Small intestine (tissue), 7 donors: ENCODE measurements around the gene SLC9C1. TPM values are rescaled to one million over a fixed set of nuclear protein-coding genes. Genes with fewer than 3 reads are reported as not detected.

Source experiments
- DNase-seq, 2 donors: peaks; one replicate each; pipeline versions ENCODE4 v3.0.0 to v3.0.0-alpha.2; 2013
- FAIRE-seq: peaks from 2 replicates; lab custom pipeline; 2012; peaks lifted over from hg19 to GRCh38; lab: Jason Lieb, UNC
- H3K27ac ChIP-seq, 3 donors: one replicate each; pipeline ENCODE4 v1.5.1; 2013; ENCODE audit warnings: low read length in 2 of 3, mild to moderate bottlenecking in 2 of 3, control low read depth in 1 of 3, inconsistent platforms in 1 of 3, low read depth in 1 of 3, moderate library complexity in 1 of 3
- H3K27me3 ChIP-seq, 3 donors: one replicate each; pipeline ENCODE4 v1.6.1; 2013; ENCODE audit warnings: low read length in 3 of 3, inconsistent platforms in 1 of 3; ENCODE audit not compliant: control insufficient read depth in 3 of 3, insufficient read depth in 3 of 3
- H3K36me3 ChIP-seq, 3 donors: one replicate each; pipeline ENCODE4 v1.6.1; 2013; ENCODE audit warnings: low read length in 3 of 3, inconsistent platforms in 1 of 3, low read depth in 1 of 3, mild to moderate bottlenecking in 1 of 3, moderate library complexity in 1 of 3; ENCODE audit not compliant: control insufficient read depth in 3 of 3, insufficient read depth in 2 of 3
- H3K4me1 ChIP-seq, 3 donors: one replicate each; pipeline ENCODE4 v1.6.1; 2013; ENCODE audit warnings: low read length in 2 of 3, inconsistent platforms in 1 of 3, low read depth in 1 of 3, mild to moderate bottlenecking in 1 of 3, moderate library complexity in 1 of 3; ENCODE audit not compliant: control insufficient read depth in 3 of 3, insufficient read depth in 2 of 3
- H3K4me3 ChIP-seq, 3 donors: one replicate each; pipeline ENCODE4 v1.5.1; 2013; ENCODE audit warnings: low read length in 3 of 3, control low read depth in 1 of 3, inconsistent platforms in 1 of 3, low read depth in 1 of 3, mild to moderate bottlenecking in 1 of 3, moderate library complexity in 1 of 3
- H3K9me3 ChIP-seq, 2 donors: one replicate each; pipeline ENCODE4 v1.6.1; 2013; ENCODE audit warnings: low read depth in 1 of 2, low read length in 1 of 2; ENCODE audit not compliant: control insufficient read depth in 2 of 2, insufficient read depth in 1 of 2
- WGBS, 3 donors: extraction: QIAGEN DNeasy Blood & Tissue Kit; methylation state at CpG; one replicate each; pipeline ENCODE4 v1.1.7; 2013; 5-methylcytosine and 5-hydroxymethylcytosine counted together
- polyA plus RNA-seq, 4 donors: library from polyadenylated mRNA; stranded (reverse) in 3 of 4; unstranded in 1 of 4; fragments of 200-250 nt in 3 of 4; fragments of 120-200 nt in 1 of 4; gene quantifications; one replicate each; pipeline versions ENCODE4 v1.2.1 to v1.2.3, GENCODE V29; 2013
- donor health status: healthy with polysubstance abuse.
- donor health status: control.
- donor health status: control.
- donor health status: Bipolar disorder and iron deficiency.
- donor health status: healthy.

SLC9C1 gene
- polyA plus RNA-seq, 4 donors: 0.06 to 0.18 TPM; not detected in 2

DNA sequence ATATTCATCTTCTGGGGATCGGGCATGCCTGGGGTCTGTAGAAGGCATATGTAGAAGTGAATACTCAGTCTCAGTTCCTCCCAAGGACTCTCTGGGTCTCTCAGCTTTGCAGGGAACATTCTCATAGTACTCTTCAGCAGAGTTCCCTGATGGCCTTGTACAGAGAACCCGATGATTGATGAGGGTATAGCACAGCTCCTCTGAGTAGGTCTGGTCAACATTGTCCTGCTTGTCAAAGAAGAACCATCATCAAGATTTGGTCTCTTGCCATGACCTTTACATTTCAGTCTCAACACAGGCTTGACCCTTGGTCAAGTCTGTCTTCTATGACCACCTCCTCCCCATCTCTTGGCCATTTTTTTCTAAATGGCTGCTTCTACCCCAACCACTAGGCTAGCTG, 170.5 kb downstream of the SLC9C1 start:
- H3K4me1 ChIP-seq: no peaks in the 10 kb centered on the region
- FAIRE-seq: no peak
- H3K4me3 ChIP-seq: no peak overlapping the region
- no peak overlapping the region for H3K27ac ChIP-seq
- H3K36me3 ChIP-seq: peaks cover 0 to 2% (median 0%) of the 10 kb centered on the region in 3 donors
- DNase-seq: no peak
- WGBS, 3 donors: 87 to 96% (median 89%) methylated on average over 2 of the region's 2 CpGs
- no peaks in the 10 kb centered on the region for H3K27me3 ChIP-seq
- no peaks in the 10 kb centered on the region for H3K9me3 ChIP-seq

DNA sequence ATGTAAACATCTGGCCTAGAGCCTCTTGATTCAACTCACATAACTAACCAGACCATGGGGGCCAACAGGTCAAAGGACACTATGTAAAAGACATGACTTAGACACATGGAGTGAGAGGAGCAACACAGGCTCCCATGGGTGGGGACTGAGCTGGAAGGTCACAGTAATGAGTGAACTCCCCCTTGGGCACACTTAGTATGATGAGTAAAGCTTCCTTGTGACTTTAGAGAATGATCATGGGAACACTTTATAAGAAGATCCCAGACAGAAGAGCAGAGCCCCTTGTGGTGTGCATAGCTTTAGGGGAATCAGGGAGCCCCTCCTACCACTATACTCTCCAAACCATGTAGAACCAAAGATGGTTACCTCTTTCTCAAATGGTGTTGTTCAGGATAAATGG, 171.1 kb downstream of the SLC9C1 start:
- FAIRE-seq: no peak

DNA sequence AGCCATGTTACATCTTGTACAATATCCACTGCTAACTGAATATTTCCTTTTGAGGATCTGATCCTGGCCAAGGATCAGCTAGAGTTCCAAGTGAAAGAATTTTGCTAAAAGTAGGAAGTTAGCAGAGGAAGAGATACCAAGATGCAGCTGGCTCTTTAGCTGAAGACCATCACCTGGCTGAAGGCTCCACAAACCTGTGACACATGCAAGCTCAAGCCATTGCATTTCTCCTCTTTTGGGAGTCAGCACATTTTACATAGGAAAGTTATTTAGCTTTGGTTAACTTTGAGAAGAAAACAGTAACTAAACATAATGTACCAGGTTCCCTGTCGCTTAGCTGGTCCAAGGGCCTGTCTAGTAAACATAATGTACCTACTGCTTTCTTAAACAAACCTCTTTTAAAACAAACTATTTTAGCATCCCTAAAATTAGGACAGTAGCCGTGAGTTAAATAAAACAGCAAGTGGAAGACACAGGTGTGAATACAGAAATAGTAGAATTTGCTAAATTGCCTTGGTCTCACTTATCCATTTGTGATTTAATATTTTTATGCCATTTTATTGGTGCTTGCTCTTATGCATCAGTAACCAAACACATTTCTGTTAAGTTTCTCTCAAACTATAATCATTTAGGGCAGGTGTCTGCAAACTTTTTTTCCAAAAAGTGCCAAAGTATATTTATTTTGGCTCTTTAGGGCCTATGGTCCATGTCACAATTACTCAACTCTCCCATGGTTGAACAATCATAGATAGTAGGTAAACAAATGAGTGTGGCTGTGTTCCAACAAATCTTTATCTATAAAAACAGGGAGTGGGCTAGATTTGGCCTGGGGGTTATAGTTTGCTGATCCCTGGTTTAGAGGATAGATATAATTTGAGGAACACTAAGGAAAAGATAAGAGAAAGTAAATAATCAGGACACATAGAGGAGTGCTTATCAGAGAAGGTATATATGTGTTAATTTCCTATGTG, 172.2 kb downstream of the SLC9C1 start:
- H3K9me3 ChIP-seq: no peaks in the 10 kb centered on the region
- no peaks in the 10 kb centered on the region for H3K27me3 ChIP-seq
- FAIRE-seq (no peak), DNase-seq (no peak)
- H3K27ac ChIP-seq: no peak overlapping the region
- no peak overlapping the region for H3K4me3 ChIP-seq
- H3K4me1 ChIP-seq: no peaks in the 10 kb centered on the region
- H3K36me3 ChIP-seq: peaks cover 0 to 2% (median 2%) of the 10 kb centered on the region in 3 donors
- WGBS, 3 donors: 87 to 95% (median 94%) methylated on average over 2 of the region's 2 CpGs

More for the DNA sequence above, 171.1 kb downstream of the SLC9C1 start:
- H3K9me3 ChIP-seq: no peaks in the 10 kb centered on the region
- DNase-seq: no peak
- H3K4me3 ChIP-seq: no peak overlapping the region
- H3K4me1 ChIP-seq: no peaks in the 10 kb centered on the region
- no peaks in the 10 kb centered on the region for H3K27me3 ChIP-seq
- no peak overlapping the region for H3K27ac ChIP-seq
- H3K36me3 ChIP-seq: peaks cover 0 to 2% (median 0%) of the 10 kb centered on the region in 3 donors

DNA sequence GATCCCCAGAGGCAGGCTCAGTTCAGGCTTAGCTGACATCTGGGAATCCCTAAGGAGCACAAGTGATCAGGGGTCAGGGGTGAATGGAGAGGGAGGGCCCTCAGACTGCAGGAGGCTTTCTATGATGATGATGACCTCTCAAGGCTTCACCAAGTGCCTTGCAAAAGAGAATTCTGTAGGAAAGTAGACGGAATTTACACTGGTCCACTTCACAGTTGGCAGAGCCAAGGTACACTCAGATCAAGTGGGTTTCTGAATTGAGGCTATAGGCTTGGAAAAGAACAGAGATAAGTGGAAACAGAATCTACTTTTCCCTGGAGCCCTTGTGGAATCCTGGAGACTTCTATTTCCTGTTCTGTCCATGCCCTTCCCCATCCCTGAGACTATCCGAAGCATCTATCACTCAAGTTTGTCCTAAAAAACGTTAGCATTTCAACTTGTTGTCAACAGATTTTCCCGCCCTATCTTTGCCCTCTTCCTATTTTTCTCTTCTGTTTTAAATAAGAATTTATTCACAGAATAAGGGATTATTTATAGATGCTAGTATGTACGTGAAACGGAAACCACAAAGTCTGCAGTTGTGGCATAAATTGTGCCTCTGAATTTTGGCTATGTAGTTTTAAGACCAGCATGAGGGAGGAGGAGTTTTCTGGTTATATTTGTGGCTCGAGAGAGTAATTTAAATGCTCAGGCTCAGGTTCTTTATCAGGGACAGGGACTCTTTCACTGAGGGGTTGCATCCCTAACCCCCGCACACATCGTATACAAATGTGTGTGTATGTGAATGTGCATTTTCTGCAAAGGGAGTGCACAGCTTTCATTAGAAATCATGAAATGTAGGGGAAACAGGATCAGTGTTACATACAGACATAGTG, 173.8 kb downstream of the SLC9C1 start:
- Histone ChIP-seq H3K27me3 (no peaks in the 10 kb centered on the region), H3K36me3 (peaks cover 0 to 5% (median 2%) of the 10 kb centered on the region in 3 donors), H3K27ac (no peak overlapping the region), H3K9me3 (no peaks in the 10 kb centered on the region), H3K4me3 (no peak overlapping the region), H3K4me1 (no peaks in the 10 kb centered on the region)
- 65 to 81% (median 71%) methylated on average over 9 of the region's 9 CpGs for WGBS, 3 donors
- FAIRE-seq: no peak
- no peak for DNase-seq

DNA sequence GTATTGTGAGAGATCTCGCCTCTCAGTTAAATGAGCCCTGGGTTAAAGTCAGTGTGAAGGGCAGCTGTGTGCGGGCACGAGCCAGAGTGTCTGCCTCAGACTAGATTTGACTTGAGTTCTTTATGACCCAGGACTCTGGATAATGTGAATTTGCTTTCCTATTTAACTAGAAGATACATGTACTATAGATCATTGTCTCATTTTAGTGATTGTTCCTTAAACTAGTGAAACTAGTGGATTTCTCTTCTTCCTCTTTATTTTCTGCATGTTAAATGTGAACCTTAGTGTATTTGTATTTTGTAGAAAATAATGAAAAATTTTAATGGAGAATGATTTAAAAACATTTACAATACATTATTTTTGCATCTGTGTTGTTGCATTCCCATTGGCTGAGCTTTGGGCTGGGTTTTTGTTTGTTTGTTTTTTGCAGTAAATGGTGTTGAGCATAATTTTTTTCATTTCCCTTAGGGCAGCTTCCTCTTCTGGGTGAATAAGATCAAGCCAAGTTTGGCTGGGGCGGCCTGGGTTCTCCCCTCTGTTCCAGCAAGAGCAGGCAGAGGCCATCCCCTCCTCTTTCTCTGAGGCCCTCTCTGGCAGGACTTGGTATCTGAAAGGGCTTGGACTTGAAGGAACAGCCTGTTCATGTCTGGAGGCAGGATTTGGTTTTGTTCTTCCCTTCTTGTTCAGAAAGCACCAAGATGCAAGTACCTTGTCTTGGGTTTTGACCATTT, 176.0 kb downstream of the SLC9C1 start:
- H3K9me3 ChIP-seq: no peaks in the 10 kb centered on the region
- DNase-seq (no peak), FAIRE-seq (no peak)
- H3K4me1 ChIP-seq: no peaks in the 10 kb centered on the region
- no peak overlapping the region for H3K4me3 ChIP-seq
- no peaks in the 10 kb centered on the region for H3K27me3 ChIP-seq
- peaks cover 0 to 9% (median 0%) of the 10 kb centered on the region in 3 donors for H3K36me3 ChIP-seq
- 85 to 91% (median 90%) methylated on average over 4 of the region's 4 CpGs for WGBS, 3 donors
- H3K27ac ChIP-seq: no peak overlapping the region

DNA sequence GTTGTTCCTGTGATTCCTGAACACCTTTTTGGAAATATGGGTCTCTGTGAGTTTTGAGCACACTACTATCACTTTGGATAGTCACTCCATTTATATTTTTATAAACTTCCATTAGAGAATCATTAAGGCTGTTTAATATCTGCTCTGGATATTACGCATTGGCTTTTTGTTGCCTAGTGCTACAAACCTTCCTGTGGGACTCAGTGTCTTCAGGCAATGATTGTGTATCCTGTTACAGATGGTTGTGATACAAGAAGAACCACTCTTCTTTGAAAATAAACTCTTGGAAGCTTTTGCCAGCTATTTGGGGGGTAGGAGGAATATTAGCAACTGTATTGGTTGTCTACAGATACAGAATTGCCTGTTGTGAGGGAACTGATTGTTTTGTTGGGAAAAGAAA, 176.6 kb downstream of the SLC9C1 start:
- H3K36me3 ChIP-seq: peaks cover 0 to 9% (median 0%) of the 10 kb centered on the region in 3 donors
- no peak for DNase-seq
- H3K9me3 ChIP-seq: no peaks in the 10 kb centered on the region
- H3K27me3 ChIP-seq: no peaks in the 10 kb centered on the region
- 96 to 100% (median 100%) methylated on average over 1 of the region's 1 CpG for WGBS, 3 donors
- H3K4me1 ChIP-seq: no peaks in the 10 kb centered on the region
- no peak for FAIRE-seq
- no peak overlapping the region for H3K27ac ChIP-seq
- H3K4me3 ChIP-seq: no peak overlapping the region

DNA sequence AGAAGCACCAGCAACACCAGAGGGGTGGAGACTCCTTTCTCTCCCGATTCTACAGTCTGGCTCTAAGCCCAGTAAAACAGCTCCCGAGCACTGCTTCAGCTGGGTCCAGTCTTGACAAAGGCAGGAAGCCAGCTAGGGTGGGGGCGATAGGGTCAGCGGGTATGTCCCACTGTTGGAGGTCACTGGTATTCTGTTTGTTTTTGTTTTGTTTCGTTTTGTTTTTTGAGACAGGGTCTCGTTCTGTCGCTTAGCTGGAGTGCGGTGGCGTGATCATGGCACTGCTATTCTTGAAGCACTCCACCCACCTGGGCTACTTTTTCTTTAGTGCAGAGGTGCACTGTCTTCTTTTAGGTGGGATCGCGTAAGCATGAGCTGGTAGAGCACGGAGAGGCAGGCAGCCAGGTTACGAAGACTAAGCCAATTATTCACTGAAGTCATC, 177.2 kb downstream of the SLC9C1 start:
- no peak for FAIRE-seq
- Histone ChIP-seq H3K27ac (no peak overlapping the region), H3K27me3 (no peaks in the 10 kb centered on the region), H3K4me1 (no peaks in the 10 kb centered on the region), H3K9me3 (no peaks in the 10 kb centered on the region), H3K4me3 (no peak overlapping the region), H3K36me3 (peaks cover 0 to 9% (median 0%) of the 10 kb centered on the region in 3 donors)
- 72 to 79% (median 79%) methylated on average over 13 of the region's 13 CpGs for WGBS, 3 donors
- no peak for DNase-seq
